ENCODE data around the gene OAT.

OAT gene

DNA sequence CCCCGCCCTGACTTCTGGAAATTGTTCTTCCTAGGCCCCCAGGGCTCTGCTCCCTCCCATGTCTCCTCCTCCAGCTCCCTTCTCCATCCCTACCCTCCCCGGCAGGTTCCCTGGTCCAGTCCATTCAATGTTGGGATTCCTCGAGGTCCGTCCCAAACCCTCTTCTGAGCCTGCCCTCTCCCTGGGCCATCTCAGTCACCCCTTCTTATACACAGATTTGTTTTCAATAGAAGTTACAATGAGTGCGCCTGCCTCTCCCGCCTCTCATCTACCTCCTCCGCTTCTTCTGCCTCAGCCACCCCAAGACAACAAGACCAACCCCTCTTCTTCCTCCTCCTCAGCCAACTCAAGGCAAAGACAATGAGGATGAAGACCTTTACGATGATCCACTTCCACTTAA lies 67.9 kb downstream of the OAT start:
- DNase-seq: no peak

DNA sequence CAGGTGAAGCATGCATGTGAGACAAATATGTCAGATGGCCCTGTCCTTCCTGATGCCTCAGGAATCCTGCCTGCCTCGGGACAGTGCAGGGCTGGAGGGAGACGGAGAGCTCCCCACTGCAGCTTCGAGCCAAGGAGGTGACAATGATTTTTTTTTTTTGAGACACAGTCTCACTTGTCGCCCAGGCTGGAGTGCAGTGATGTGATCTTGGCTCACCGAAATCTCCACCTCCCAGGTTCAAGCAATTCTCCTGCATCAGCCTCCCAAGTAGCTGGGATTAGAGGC lies 68.8 kb downstream of the OAT start:
- DNase-seq: no peak

DNA sequence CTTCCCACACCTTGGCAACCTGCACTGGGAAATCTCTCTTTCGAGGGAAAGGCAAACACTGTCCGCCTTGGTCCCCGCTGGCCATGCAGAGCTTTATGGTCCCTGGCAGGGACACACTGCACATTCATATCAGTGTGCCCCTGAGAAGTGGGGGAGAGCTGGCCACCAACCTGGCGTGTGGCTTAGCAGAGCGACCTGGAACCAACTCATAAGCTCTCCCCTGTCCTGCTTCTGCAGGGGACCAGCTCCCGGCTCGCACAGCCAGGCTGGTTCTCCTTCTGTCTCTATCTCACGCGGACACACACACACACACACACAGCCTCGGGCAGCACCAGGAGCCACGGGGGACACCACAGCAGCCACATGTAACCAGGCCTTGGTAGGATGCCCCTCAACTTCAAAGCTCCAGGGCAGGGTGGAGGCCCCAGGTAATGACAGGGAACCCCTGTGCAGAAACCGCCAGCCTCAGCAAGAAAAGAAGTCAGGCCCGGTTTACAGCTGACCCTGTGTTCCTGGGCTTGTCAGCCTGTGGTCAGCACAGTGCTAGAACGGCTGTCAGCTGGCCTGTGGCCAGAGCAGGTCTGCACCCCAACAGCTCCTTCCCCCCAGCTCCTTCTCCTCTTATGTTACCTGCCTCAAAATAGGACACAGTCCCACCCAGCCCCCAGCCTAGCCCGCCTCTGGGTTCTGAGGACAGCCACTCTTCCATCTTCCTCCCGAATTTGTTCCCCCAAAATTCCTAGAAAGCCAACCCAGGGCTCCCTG lies 69.3 kb downstream of the OAT start:
- no peak for DNase-seq

DNA sequence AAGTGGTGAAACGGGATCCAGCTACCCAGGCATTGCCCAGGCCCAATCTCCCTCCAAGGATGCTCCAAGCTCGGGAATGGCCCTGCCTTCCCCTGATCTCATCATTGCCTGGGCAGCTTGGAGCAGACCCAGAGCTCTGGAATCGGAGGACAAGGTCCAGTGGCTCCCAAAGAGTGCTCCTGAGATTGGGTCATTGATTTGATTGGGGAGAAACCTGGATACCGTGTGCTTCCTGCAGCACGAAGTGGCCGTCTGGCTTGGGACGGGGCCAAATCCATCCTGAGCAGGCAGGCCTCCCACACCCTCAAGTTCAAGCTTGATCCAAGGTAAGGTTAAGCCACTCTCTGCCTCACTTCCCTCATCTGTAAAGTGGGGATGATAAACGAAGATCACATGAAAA lies 69.9 kb downstream of the OAT start:
- DNase-seq: no peak

DNA sequence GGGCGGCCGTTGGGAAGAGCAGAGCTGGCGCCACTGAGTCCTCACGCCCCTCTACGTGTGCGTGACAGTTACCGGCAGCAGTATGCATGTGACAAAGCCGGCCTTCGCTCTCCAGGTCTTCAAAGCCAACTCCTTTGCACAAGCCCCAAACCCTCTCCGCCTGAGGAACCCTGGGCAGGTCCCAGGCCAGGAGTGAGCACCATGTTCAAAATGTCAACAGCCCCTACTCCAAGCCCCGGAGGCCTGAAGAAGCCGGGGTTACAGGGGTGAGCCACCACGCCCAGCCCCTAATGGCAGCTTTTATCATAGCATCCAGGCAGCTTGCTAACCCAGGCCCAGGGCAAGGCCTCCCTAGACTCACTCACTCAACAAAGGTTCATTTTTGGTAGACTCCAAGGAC lies 70.8 kb downstream of the OAT start:
- DNase-seq: no peak
